CD4-positive, alpha-beta T cell treated with Interleukin-4 for 1 hour (primary cell): Measurements from ENCODE around the gene DNAH5.
"Not testable (repeated sequence)": the region's sequence is repeated elsewhere in the genome, so short reads cannot be mapped to it uniquely, and the experiment has no call there.

ENCODE experiments used
- DNase-seq, 2 donors: peaks; one replicate each; pipeline ENCODE4 v3.0.0-alpha.2; 2020 to 2022

The DNAH5 gene

DNA sequence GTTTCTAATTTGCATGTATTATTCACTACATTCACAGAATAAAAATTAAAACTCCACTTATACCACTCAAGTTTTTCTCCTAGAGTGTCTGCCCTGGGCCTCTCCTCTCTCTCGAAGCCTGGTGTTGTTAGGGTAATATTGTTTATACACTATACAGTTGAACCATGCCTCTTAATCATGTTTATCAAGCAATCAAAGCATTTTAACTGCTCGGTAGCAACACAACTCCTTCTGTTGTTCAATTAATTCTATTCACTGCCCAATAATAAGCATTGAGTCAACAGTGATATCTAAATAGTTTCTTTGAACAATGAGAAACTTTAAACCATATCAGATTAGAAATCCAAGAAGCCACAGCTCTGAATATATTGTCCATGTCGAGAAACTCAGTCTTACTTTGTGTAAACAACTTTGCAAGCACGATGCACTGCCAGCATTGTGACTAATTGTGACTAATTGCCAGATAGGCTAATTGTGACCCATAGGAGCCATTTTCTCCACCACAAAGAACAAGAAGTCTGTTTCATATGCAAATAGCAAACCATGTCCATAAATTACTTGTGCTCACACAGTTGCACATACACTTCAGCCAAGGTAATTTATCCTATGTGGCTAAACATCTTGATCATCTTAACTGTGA lies at the start of gene DNAH5:
Gene DNAH5, minus strand, starts transcription at position 129 of the 640 bp plus-strand sequence. CDS start 250 bp downstream, outside the sequence.
- DNase-seq = no peak

DNA sequence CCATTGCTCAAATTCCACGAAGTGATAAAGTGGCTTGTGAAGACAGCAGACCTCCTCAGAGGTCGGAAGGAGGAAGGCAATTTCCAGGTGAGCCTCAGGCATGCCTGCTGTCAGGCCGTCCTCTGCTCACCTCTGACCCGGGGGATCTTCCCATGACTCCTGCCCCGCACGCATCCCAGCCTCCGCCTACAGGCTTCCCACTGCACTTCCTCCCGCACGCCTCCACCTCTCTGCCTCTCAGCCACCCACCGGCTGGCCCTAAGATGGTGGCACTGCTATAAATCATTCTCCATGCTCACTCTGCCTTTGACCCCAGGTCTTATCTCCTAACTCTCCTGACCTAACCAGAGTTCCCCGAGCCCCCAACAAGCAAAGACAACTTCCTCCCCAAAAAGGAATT lies 49.4 kb upstream of the DNAH5 start:
- no peak for DNase-seq

DNA sequence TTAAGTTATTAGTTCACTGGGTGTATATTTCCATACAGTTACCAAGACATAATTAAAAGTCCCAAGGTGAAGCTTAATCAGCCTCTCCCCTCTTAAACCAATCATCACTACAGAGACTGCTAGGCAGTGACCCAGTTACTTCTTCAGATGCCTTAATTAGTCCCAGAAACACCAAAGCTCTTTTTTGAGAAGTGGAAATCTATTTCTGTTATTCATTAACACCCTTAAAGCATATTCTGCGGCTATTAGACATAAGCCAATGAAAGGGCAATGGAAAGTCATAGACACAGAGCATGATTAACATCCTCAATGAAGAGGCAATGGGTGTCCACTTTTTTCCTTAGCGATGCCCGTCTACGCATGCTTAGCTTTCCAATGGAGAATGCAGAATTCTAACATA lies 48.3 kb upstream of the DNAH5 start:
- DNase-seq = no peak

- no peak for DNase-seq
Observed at GRCh38 chr5:13991365-13991764, 46.9 kb upstream of the DNAH5 start.

DNA sequence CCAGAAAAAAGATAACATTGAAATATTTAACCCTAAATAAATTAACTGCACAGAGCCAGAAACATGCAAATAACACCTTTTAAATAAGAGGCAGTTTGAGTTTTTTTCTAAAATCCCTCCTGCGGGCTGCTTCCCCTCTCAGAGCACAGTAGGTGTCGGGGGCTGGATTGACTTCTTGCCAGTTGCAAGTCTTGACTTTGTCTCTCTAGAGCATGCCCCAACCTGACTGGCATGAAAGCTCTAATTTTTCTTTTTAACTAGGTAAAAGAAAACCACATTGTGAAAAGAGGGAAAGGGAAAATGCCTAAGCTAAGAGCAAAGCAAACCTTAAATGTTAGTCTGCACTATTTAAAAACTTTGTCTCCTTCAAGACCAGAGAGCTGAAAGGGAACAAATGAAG lies 46.4 kb upstream of the DNAH5 start:
- DNase-seq = no peak

DNA sequence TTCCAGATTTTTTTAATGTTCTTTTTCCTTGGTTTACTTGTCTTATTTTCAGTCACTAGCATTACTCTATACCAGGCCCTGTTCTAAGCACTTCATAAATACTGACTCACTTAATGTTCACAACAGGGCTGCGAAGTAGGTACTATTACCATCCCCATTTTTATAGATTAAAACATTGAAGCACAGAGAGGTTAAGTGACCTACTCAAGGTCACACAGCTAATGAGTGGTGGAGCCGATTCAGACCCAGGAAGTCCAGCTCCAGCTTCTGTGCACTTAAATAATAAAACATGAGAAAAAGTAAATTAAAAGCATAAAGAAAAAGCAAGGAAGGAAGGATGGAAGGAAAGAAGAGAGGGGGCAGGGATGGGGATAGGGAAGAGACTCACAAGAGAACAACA lies 45.3 kb upstream of the DNAH5 start:
- no peak for DNase-seq

GRCh38 chr5:13987843-13988464 lies 43.5 kb upstream of the DNAH5 start:
- DNase-seq = peak in 1 of 2 donors; percentile 3

DNA sequence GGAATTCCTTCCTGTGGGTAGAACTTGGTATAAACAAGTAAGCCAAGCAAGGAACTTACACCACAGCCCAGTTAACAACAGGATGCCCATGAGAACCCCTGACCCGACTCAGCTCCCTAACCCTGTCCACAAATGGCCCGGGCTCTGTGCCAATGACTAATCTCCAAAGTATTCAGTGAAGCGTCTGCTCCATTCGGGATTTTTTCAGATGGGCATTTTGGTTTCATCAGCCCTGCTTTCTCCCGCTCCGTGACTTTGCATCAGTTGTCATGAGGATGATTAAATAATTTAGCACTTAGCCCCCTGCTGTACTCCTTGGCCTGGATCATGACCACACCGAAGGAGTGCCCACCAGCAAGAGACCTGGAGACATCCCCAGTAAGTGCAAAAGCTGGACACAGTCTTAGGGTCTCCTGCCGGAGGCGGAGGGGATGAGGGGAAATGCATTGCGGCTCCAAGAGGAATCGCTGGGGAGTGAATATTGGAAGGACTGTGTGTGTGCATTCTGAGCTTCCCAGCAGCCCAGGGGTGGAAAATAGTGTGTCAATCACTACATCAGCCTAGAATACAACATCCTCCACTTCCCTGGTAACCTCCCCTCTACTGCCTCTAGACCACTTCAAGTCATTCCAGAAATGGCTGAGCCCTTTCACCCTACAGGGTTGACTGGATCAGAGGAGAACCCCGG lies 41.4 kb upstream of the DNAH5 start:
- DNase-seq = no peak

DNA sequence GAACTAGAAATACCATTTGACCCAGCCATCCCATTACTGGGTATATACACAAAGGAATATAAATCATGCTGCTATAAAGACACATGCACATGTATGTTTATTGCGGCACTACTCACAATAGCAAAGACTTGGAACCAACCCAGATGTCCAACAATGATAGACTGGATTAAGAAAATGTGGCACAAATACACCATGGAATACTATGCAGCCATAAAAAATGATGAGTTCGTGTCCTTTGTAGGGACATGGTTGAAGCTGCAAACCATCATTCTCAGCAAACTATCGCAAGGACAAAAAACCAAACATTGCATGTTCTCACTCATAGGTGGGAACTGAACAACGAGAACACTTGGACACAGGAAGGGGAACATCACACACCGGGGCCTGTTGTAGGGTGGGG lies 40.4 kb upstream of the DNAH5 start:
- DNase-seq = not testable (repeated sequence)

DNA sequence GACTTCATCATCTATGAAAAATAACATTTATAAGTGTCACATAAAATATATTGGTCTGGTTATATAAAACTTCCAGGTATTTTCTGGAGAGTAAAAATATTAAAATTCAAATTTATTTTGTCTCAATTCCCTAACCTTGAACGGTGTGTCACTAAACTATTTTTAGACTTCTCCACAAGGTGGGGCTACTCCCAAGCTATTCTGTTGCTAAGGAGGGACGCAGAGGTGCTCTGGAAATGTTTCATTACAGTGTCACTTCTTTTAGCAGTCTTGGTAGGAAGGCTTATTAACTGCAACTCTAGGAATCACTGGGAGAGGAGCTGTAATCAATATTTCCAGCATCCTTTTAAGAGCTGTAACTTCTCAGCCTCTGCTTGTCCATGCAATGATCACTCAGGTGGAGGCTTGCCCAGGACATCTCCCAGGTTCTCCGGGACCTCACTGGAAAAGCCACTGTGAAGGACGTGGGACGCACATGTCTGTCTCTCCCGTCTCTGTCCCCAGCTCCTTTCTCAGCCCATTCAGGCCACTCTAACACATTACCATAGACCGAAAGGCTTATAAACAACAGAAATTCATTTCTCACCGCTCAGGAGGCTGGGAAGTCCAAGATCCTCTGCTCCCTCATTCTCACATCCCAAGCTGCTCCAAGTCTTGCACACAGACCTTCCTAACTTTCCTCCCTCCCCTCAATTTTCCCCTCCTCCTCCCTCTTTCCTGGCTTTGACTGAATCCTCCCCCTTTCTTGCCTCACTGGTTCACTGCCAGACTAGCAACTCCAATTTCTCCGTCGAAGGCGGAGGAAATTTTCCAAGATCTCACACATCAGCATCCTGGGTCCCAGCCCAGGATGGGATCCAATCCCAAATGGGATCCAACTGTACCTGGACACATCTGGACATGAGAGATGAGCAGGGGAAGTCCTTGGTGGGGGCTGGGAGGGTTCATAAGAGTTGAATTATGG lies 32.7 kb upstream of the DNAH5 start:
- DNase-seq = no peak

- DNase-seq = no peak
Observed at GRCh38 chr5:13976223-13976622, 31.7 kb upstream of the DNAH5 start.

- DNase-seq = no peak
Observed at GRCh38 chr5:13975246-13975645, 30.8 kb upstream of the DNAH5 start.

GRCh38 chr5:13973724-13974123 lies 29.2 kb upstream of the DNAH5 start:
- DNase-seq = no peak

DNA sequence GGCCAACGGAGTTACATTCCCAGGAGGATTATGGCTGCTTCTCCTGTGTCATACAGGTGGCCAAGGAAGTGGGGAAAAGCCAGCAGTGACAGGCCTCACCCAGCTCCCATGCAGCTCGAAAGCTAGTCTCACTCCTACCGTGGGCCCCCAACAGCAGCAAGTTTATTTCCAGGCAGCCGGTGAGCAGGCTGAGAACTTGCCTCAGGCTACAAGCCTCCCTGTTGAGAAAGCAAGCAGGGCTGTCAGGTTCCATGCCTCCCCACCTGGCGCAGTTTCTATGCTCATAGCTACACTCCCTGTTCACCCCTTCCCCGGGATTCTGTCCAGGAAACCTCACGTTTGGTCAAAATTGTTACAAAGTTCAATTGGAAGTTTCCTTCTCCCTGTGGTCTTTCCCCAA lies 27.5 kb upstream of the DNAH5 start:
- DNase-seq = no peak

DNA sequence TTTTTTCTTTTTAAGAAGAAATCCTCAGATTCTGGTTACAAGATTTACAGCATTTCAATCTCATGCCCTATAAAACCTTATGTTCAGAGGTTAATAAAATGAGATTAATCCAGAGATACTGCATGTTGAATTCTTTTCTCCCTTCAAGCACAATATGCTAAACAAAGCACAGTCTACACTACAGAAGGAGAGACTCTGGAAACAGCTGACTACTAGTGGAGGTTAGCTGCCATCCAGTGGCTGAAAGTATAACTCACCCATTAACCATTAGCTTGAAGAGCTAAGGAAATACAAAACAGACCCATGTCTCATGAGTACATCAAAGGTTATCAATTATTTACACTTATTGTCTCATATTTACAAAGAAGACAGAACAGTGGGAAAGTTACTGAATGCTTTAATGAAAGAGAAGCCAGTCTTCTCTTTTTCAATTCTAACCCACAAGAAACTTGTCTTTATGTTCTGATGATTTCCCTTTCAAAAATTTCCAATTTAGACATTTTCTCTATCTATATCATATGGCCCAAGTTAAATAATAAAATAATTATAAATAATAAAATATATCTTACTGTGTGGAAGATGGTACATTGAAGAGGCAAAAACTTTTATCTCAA lies 12.7 kb upstream of the DNAH5 start:
- no peak for DNase-seq

DNA sequence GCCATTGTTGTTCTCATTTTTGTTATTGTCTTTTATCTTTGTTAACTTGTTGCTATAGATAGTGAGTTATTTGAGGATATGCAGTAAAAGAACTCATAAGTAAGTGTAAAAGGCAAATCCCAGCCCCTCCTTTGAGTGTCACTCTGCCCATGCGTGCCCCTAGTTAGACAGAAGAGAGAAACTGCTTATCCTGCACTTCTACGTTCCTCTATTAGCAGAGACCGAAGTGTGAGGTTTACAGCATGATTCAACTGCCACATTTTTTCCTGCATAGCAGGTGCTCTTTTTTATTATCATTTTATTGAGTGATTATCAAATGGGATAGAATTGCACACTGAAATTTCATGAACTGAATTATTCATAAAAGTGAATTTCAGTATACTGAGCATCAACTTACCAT lies 12.0 kb upstream of the DNAH5 start:
- DNase-seq = no peak

DNA sequence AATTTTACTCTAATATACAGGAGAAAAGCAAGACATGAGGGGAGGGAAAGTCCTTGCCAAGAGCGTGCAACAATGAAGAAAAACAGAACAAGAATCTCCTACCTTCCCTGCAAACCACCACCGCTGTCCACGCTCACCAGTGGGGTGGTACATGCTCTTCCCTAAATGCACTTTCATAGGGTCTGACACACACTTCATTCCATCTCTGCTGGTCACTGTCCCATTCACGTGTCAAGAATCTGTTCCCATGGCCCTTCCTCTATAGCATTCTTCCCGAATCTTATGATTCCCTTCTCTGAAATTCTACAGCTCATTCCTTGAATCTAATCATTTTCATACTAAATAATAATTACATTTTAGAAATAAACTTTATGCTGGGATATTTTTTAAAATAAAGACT lies 11.4 kb upstream of the DNAH5 start:
- no peak for DNase-seq

- no peak for DNase-seq
Observed at GRCh38 chr5:13946111-13946510, 1.6 kb upstream of the DNAH5 start.

- DNase-seq = no peak
Observed at GRCh38 chr5:13945271-13945670, 783 bp upstream of the DNAH5 start.

DNA sequence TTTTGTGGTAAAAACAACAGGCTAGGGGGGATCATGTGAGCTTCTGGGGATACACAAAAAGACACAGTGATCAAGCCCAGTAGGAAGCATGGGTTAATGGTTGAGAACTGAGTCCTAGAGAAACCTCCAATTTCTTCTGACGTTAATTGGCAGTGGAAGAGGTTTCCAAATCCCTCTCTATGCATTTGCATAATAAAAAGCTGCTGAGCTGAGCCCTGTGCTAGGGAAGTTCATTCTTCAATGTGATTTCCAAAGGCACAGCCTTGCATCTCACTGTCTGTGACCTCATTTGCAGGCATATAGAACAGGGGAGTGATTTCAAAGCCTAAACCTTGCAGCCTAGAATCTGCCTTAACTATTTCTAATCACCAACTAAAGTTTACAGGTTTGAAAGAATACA lies 812 bp downstream of the DNAH5 start:
- no peak for DNase-seq

GRCh38 chr5:13941468-13941867 lies 3.0 kb downstream of the DNAH5 start:
- no peak for DNase-seq

- DNase-seq = no peak
Observed at GRCh38 chr5:13939638-13940037, 4.8 kb downstream of the DNAH5 start.

DNA sequence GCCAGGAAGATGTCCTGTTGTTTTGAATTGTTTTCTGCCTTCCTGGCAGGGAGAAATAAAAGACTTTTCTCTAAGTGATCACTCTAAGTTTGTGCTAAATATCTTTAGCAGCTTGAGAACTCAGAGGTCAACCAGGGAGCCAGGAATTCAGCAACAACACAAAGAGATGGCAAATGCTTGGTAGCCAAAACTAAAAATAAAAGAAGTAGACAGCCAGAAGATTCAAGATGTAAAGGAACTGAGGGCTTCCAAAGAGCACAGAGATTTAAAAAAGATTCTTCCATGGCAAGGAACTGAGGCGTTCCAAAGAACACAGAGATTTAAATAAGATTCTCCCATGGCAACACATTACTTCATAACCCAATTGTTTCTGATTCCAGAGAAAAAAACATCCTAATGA lies 9.6 kb downstream of the DNAH5 start:
- no peak for DNase-seq
